SK-N-SH (cell line): ENCODE results near the gene JMJD1C. TPM values are rescaled to one million over a fixed set of nuclear protein-coding genes. Genes with fewer than 3 reads are reported as not detected.

Experiments
- CTCF ChIA-PET: fragments of 300-600, 350-600 bp; formaldehyde crosslinking; extraction: SDS; loops from one replicate; lab custom pipeline; 2021; lab: Yijun Ruan, JAX
- POLR2A ChIA-PET: fragments of 350-600 bp; sonication (Branson Sonifier 250); formaldehyde crosslinking; extraction: SDS; loops from one replicate; lab custom pipeline; 2020; ENCODE audit warnings: antibody characterized with exemption, inconsistent platforms; lab: Yijun Ruan, JAX
- DNase-seq: peaks from one replicate; pipeline ENCODE4 v3.0.0; 2012
- H2AFZ ChIP-seq: fragments of 200-600 bp; sonication (generic); 2 replicates; pipeline ENCODE4 v1.8.1; 2016; ENCODE audit warnings: antibody characterized with exemption, mild to moderate bottlenecking, low read depth
- H3F3A ChIP-seq: fragments of 200-600 bp; sonication (generic); replicated peaks from 2 replicates; pipeline ENCODE3; 2016; ENCODE audit warnings: antibody characterized with exemption, mild to moderate bottlenecking; ENCODE audit not compliant: insufficient read depth
- H3K27ac ChIP-seq, 2 experiments: fragments of 200-500 bp in 1 of 2; fragments of 200-600 bp in 1 of 2; sonication (Bioruptor generic) in 1 of 2; sonication (generic), shearing (Covaris generic) in 1 of 2; 2 replicates each; pipeline versions ENCODE4 v1.5.1 to v1.6.1; 2014 to 2016; ENCODE audit warnings: low read depth in 2 of 2, inconsistent platforms in 1 of 2, low read length in 1 of 2, mild to moderate bottlenecking in 1 of 2, mixed read lengths in 1 of 2
- H3K27me3 ChIP-seq: fragments of 200-600 bp; sonication (generic), shearing (Covaris generic); 2 replicates; pipeline ENCODE4 v1.6.1; 2016; ENCODE audit warnings: mixed run types; ENCODE audit not compliant: insufficient read depth
- H3K36me3 ChIP-seq, 2 experiments: fragments of 200-500 bp in 1 of 2; fragments of 200-600 bp in 1 of 2; sonication (Bioruptor generic) in 1 of 2; sonication (generic) in 1 of 2; replicated peaks in 1 of 2; 2 replicates each; pipeline versions ENCODE3 to v1.5.1; 2014 to 2016; ENCODE audit warnings: low read length in 1 of 2, mild to moderate bottlenecking in 1 of 2; ENCODE audit not compliant: insufficient read depth in 2 of 2, control insufficient read depth in 1 of 2
- H3K4me1 ChIP-seq, 2 experiments: fragments of 200-500 bp in 1 of 2; fragments of 200-600 bp in 1 of 2; sonication (Bioruptor generic) in 1 of 2; sonication (generic), shearing (Covaris generic) in 1 of 2; 2 replicates each; pipeline versions ENCODE4 v1.5.1 to v1.6.1; 2014 to 2016; ENCODE audit warnings: low read depth in 1 of 2, low read length in 1 of 2, mixed run types in 1 of 2; ENCODE audit not compliant: insufficient read depth in 2 of 2, control insufficient read depth in 1 of 2
- H3K4me2 ChIP-seq: fragments of 200-600 bp; sonication (generic), shearing (Covaris generic); 2 replicates; pipeline ENCODE4 v1.6.1; 2017; ENCODE audit warnings: mixed run types
- H3K4me3 ChIP-seq, 2 experiments: fragments of 200-500 bp in 1 of 2; fragments of 200-600 bp in 1 of 2; sonication (Bioruptor generic) in 1 of 2; sonication (generic), shearing (Covaris generic) in 1 of 2; 2 replicates each; pipeline versions ENCODE4 v1.5.1 to v1.8.1; 2014 to 2016; ENCODE audit warnings: low read depth in 2 of 2, inconsistent platforms in 1 of 2, low read length in 1 of 2, mild to moderate bottlenecking in 1 of 2, mixed read lengths in 1 of 2, moderate library complexity in 1 of 2
- H3K79me2 ChIP-seq: fragments of 200-600 bp; sonication (generic); 2 replicates; pipeline ENCODE4 v1.8.1; 2017; ENCODE audit warnings: mild to moderate bottlenecking; ENCODE audit not compliant: insufficient read depth
- H3K9ac ChIP-seq: fragments of 200-600 bp; sonication (generic); 2 replicates; pipeline ENCODE4 v1.6.1; 2017; ENCODE audit warnings: mixed run types
- H3K9me2 ChIP-seq: fragments of 200-600 bp; sonication (generic); 2 replicates; pipeline ENCODE4 v1.6.1; 2017; ENCODE audit warnings: mixed run types
- H3K9me3 ChIP-seq: fragments of 200-600 bp; sonication (generic); 2 replicates; pipeline ENCODE4 v1.6.1; 2017; ENCODE audit warnings: mixed run types, mild to moderate bottlenecking, moderate library complexity
- H4K20me1 ChIP-seq: fragments of 200-600 bp; sonication (generic); 2 replicates; pipeline ENCODE4 v1.6.1; 2017; ENCODE audit warnings: mild to moderate bottlenecking, mixed run types; ENCODE audit not compliant: insufficient read depth
- GABPA ChIP-seq: IDR thresholded peaks from 2 replicates; pipeline ENCODE4 v1.4.0; 2012; ENCODE audit warnings: low read depth, mild to moderate bottlenecking
- JUND ChIP-seq: IDR thresholded peaks from 2 replicates; pipeline ENCODE4 v1.4.0; 2012
- MEF2A ChIP-seq: IDR thresholded peaks from 2 replicates; pipeline ENCODE4 v1.4.0; 2012; ENCODE audit warnings: low read depth, borderline replicate concordance
- MXI1 ChIP-seq: IDR thresholded peaks from 2 replicates; pipeline ENCODE4 v1.6.1; 2012; ENCODE audit warnings: mild to moderate bottlenecking, low read depth, low read length, improper control_type of control experiment
- NFIC ChIP-seq: IDR thresholded peaks from 2 replicates; pipeline ENCODE4 v1.4.0; 2012; ENCODE audit warnings: borderline replicate concordance
- RAD21 ChIP-seq: IDR thresholded peaks from 2 replicates; pipeline ENCODE4 v1.6.1; 2012; ENCODE audit warnings: mild to moderate bottlenecking, low read length
- RXRA ChIP-seq: IDR thresholded peaks from 2 replicates; pipeline ENCODE4 v1.4.0; 2012; ENCODE audit warnings: low read depth, mild to moderate bottlenecking, borderline replicate concordance
- TEAD4 ChIP-seq: IDR thresholded peaks from 2 replicates; pipeline ENCODE4 v1.4.0; 2012; ENCODE audit warnings: mild to moderate bottlenecking, borderline replicate concordance; ENCODE audit not compliant: insufficient read depth
- YY1 ChIP-seq: IDR thresholded peaks from 2 replicates; pipeline ENCODE4 v1.4.0; 2012; ENCODE audit warnings: low read depth, mild to moderate bottlenecking
- WGBS: methylation state at CpG from one replicate; pipeline ENCODE4 v1.1.6; 2017; ENCODE audit warnings: low lambda C conversion rate; 5-methylcytosine and 5-hydroxymethylcytosine counted together
- polyA plus RNA-seq, 3 experiments: library from polyadenylated mRNA; depleted of rRNA; stranded (reverse); fragments of >200 nt; gene quantifications; 2 replicates each; pipeline ENCODE4 v1.2.3, GENCODE V29; 2012
- TF ChIP-seq, protein P1 (sequence below): IDR thresholded peaks from 2 replicates; pipeline ENCODE4; 2012
- TF ChIP-seq, protein P2 (sequence below): IDR thresholded peaks from 2 replicates; pipeline ENCODE4 v1.4.0; 2012; ENCODE audit warnings: low read depth, borderline replicate concordance
- TF ChIP-seq, protein P3 (sequence below): fragments of 150-350 bp; IDR thresholded peaks from 2 replicates; pipeline ENCODE4 v1.6.1; 2016; ENCODE audit warnings: mild to moderate bottlenecking, low read depth, low read length
- TF ChIP-seq, protein P4 (sequence below): fragments of 200-600 bp; sonication (generic); IDR thresholded peaks from 2 replicates; pipeline ENCODE4 v1.6.1; 2017; ENCODE audit warnings: antibody characterized with exemption, mild to moderate bottlenecking, moderate library complexity

The JMJD1C gene
- polyA plus RNA-seq, 1 of the 3 experiments (the other 2 are of a cell fraction) = 11.7 TPM

DNA sequence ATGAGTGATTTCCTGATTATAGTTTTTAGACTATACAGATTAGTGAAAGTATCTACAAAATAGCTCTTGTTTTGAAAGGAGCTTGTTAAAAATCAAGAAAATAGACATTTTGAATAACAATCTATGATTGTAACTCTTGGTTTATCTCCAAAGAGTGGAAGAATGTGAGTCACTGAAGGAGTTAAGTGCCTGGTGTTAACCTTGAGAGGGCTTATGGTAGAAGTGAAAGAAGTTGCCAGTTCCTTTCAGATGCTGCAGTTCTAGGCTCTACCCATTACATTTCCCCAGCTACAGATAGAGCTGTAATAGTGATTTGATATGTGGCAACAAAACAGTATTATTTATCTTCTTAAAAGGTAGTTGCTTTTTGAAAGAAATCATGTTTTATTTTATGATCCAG lies 320.0 kb downstream of the JMJD1C start:
- CTCF ChIA-PET = interaction anchor here (0.8 to 3.2 kb wide), 7 partner anchors 11 to 674 kb away, joined by 3 to 28 read pairs (median 4); no protein-coding TSS in a partner anchor

DNA sequence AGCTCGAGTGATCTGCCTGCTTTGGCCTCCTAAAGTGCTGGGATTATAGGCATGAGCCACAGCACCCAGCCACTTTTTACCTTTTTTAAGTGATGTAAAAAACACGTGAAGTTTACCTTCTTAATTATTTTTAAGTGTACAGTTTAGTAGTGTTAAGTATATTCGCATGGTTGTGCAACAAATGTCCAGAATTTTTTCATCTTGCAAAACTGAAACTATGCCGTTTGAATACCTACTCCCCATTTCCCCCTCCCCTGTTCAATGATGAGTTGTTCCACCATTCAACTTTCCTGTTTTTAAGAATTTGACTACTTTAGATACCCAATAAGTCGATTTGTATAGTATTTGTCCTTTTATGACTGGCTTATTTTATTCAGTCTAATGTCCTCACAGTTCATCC lies 321.8 kb downstream of the JMJD1C start:
- no peak for TF ChIP-seq GABPA
- TF ChIP-seq, protein P1, sequence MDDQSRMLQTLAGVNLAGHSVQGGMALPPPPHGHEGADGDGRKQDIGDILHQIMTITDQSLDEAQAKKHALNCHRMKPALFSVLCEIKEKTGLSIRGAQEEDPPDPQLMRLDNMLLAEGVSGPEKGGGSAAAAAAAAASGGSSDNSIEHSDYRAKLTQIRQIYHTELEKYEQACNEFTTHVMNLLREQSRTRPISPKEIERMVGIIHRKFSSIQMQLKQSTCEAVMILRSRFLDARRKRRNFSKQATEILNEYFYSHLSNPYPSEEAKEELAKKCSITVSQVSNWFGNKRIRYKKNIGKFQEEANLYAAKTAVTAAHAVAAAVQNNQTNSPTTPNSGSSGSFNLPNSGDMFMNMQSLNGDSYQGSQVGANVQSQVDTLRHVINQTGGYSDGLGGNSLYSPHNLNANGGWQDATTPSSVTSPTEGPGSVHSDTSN = no peak
- TF ChIP-seq, protein P2, sequence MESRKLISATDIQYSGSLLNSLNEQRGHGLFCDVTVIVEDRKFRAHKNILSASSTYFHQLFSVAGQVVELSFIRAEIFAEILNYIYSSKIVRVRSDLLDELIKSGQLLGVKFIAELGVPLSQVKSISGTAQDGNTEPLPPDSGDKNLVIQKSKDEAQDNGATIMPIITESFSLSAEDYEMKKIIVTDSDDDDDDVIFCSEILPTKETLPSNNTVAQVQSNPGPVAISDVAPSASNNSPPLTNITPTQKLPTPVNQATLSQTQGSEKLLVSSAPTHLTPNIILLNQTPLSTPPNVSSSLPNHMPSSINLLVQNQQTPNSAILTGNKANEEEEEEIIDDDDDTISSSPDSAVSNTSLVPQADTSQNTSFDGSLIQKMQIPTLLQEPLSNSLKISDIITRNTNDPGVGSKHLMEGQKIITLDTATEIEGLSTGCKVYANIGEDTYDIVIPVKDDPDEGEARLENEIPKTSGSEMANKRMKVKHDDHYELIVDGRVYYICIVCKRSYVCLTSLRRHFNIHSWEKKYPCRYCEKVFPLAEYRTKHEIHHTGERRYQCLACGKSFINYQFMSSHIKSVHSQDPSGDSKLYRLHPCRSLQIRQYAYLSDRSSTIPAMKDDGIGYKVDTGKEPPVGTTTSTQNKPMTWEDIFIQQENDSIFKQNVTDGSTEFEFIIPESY = no peak
- TF ChIP-seq MEF2A = no peak
- TF ChIP-seq, protein P3, sequence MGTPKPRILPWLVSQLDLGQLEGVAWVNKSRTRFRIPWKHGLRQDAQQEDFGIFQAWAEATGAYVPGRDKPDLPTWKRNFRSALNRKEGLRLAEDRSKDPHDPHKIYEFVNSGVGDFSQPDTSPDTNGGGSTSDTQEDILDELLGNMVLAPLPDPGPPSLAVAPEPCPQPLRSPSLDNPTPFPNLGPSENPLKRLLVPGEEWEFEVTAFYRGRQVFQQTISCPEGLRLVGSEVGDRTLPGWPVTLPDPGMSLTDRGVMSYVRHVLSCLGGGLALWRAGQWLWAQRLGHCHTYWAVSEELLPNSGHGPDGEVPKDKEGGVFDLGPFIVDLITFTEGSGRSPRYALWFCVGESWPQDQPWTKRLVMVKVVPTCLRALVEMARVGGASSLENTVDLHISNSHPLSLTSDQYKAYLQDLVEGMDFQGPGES = no peak
- no peak for TF ChIP-seq JUND

More for the DNA sequence above, 320.0 kb downstream of the JMJD1C start:
- no peaks in the 10 kb centered on the region for H3K9me2 ChIP-seq
- H3K27ac ChIP-seq = no peak overlapping the region
- no peaks in the 10 kb centered on the region for H3K9me3 ChIP-seq
- no peak overlapping the region for H3K4me3 ChIP-seq
- H3K4me1 ChIP-seq = no peaks in the 10 kb centered on the region; a peak in 1 of 4 replicates
- no peak overlapping the region for H3K4me2 ChIP-seq
- TF ChIP-seq, protein P4, sequence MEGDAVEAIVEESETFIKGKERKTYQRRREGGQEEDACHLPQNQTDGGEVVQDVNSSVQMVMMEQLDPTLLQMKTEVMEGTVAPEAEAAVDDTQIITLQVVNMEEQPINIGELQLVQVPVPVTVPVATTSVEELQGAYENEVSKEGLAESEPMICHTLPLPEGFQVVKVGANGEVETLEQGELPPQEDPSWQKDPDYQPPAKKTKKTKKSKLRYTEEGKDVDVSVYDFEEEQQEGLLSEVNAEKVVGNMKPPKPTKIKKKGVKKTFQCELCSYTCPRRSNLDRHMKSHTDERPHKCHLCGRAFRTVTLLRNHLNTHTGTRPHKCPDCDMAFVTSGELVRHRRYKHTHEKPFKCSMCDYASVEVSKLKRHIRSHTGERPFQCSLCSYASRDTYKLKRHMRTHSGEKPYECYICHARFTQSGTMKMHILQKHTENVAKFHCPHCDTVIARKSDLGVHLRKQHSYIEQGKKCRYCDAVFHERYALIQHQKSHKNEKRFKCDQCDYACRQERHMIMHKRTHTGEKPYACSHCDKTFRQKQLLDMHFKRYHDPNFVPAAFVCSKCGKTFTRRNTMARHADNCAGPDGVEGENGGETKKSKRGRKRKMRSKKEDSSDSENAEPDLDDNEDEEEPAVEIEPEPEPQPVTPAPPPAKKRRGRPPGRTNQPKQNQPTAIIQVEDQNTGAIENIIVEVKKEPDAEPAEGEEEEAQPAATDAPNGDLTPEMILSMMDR = no peak
- no peak for TF ChIP-seq YY1
- TF ChIP-seq NFIC = no peak
- no peak for TF ChIP-seq TEAD4
- TF ChIP-seq RXRA = no peak
- no peak for TF ChIP-seq RAD21
- TF ChIP-seq GABPA = no peak
- TF ChIP-seq MXI1 = no peak
- TF ChIP-seq, all 33 proteins: peak for 0
- no peak for DNase-seq
- peaks cover 24% of the 10 kb centered on the region for H4K20me1 ChIP-seq
- no peak overlapping the region for H3K9ac ChIP-seq
- no peak overlapping the region for H2AFZ ChIP-seq
- H3K27me3 ChIP-seq = no peaks in the 10 kb centered on the region
- POLR2A ChIA-PET = no interaction called here
- H3F3A ChIP-seq = no peaks in the 10 kb centered on the region
- peaks cover 93% of the 10 kb centered on the region for H3K79me2 ChIP-seq
- peaks cover 5 to 6% of the 10 kb centered on the region in 2 experiments for H3K36me3 ChIP-seq

More for the DNA sequence above, 321.8 kb downstream of the JMJD1C start:
- Histone ChIP-seq H3K27me3 (no peaks in the 10 kb centered on the region), H3K79me2 (peaks cover 96% of the 10 kb centered on the region), H3K9me2 (no peaks in the 10 kb centered on the region), H3K4me3 (no peak overlapping the region), H3K9me3 (no peaks in the 10 kb centered on the region), H3K9ac (no peak overlapping the region), H3K27ac (no peak overlapping the region), H2AFZ (no peak overlapping the region), H3F3A (no peaks in the 10 kb centered on the region), H4K20me1 (peaks cover 40% of the 10 kb centered on the region), H3K4me1 (no peaks in the 10 kb centered on the region; a peak in 1 of 4 replicates), H3K36me3 (no peaks in the 10 kb centered on the region), H3K4me2 (no peak overlapping the region)
- ChIA-PET POLR2A (no interaction called here), CTCF (interaction anchor here (0.8 to 6.0 kb wide), 3 partner anchors 9 to 14 kb away, joined by 3 to 38 read pairs (median 28); no protein-coding TSS in a partner anchor)
- WGBS = 89% methylated on average over 5 of the region's 5 CpGs
- DNase-seq = no peak
